ES-I3 (cell line): ENCODE data around the gene LRRFIP1.

Experiments used
- H3K36me3 ChIP-seq: 2 replicates; pipeline ENCODE4 v1.6.1; 2013; ENCODE audit warnings: mild to moderate bottlenecking, low read length, control low read depth, moderate library complexity; ENCODE audit not compliant: insufficient read depth
- H3K4me1 ChIP-seq: 2 replicates; pipeline ENCODE4 v1.6.1; 2013; ENCODE audit warnings: mild to moderate bottlenecking, control low read depth, low read length; ENCODE audit not compliant: insufficient read depth
- H3K9ac ChIP-seq: 2 replicates; pipeline ENCODE4 v1.6.1; 2013; ENCODE audit warnings: low read depth, mild to moderate bottlenecking, low read length, moderate library complexity
- H3K9me3 ChIP-seq: 2 replicates; pipeline ENCODE4 v1.6.1; 2013; ENCODE audit warnings: mild to moderate bottlenecking, low read length, moderate library complexity; ENCODE audit not compliant: control insufficient read depth, insufficient read depth

The LRRFIP1 gene

GRCh38 chr2:237708491-237708890 lies 81.1 kb downstream of the LRRFIP1 start:
- Histone ChIP-seq H3K9me3 (no peaks in the 10 kb centered on the region), H3K36me3 (peaks cover 6% of the 10 kb centered on the region; the same call in 1 of the 2 replicates), H3K4me1 (peaks cover 11% of the 10 kb centered on the region), H3K9ac (no peak overlapping the region)

- peaks cover 6% of the 10 kb centered on the region; the same call in 1 of the 2 replicates for H3K36me3 ChIP-seq
- no peaks in the 10 kb centered on the region for H3K9me3 ChIP-seq
- H3K9ac ChIP-seq, result no peak overlapping the region
- H3K4me1 ChIP-seq, result peaks cover 7% of the 10 kb centered on the region
Measured at GRCh38 chr2:237708961-237709360, 81.6 kb downstream of the LRRFIP1 start.

GRCh38 chr2:237711458-237712150 lies 84.2 kb downstream of the LRRFIP1 start:
- Histone ChIP-seq H3K36me3 (peaks cover 6% of the 10 kb centered on the region; the same call in 1 of the 2 replicates), H3K9me3 (no peaks in the 10 kb centered on the region), H3K4me1 (peaks cover 28% of the 10 kb centered on the region), H3K9ac (no peak overlapping the region)

DNA sequence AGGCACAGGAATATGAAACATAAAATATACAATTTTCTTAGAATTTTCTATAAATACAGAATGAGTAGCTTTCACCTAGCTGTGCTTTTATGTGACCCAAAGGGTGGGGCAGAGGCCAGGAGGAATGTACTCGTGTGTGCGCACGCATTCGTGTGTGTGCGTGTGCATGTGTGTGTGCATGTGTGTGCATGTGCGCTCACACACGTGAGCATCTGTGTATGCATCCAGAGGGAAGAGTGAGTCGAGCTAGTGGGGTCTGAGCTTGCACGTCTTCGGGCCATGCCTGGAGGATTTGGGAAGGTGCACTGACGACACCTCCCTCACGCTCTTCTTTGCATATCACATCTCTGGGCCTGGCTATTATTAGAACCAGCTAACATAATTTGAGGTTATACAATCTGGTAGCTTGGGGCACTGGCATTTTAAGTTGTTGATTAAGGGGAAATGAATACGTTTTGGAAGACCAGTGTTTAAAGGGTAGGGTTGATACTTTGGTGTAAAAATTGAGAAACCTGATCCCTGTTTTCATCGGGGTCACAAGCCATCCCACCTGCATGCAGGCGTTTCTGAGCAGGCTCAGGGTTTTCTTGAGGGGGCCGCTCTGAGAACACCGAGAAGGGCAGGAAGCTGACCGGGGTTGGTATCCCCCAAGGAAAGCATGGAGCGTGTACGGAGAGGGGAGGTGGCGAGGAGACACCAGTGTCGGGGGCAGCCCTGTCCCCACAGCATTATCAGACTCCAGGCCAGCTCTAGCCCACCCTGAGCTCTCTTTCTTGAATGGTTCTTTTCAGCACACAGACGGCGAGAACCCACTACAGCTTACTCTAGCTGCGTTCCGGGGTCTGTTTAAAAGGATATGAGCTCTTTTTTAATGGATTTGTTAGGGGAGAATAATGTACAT lies 85.3 kb downstream of the LRRFIP1 start:
- Histone ChIP-seq H3K9ac (no peak overlapping the region), H3K9me3 (no peaks in the 10 kb centered on the region), H3K36me3 (peaks cover 6% of the 10 kb centered on the region; the same call in 1 of the 2 replicates)

GRCh38 chr2:237714690-237715458 lies 87.5 kb downstream of the LRRFIP1 start:
- Histone ChIP-seq H3K9ac (no peak overlapping the region), H3K4me1 (peaks cover 34% of the 10 kb centered on the region), H3K9me3 (no peaks in the 10 kb centered on the region), H3K36me3 (peaks cover 6% of the 10 kb centered on the region; the same call in 1 of the 2 replicates)

More for the DNA sequence above, 85.3 kb downstream of the LRRFIP1 start:
- H3K4me1 ChIP-seq, result peaks cover 34% of the 10 kb centered on the region

- Histone ChIP-seq H3K4me1 (peaks cover 35% of the 10 kb centered on the region), H3K9ac (no peak overlapping the region), H3K9me3 (no peaks in the 10 kb centered on the region), H3K36me3 (peaks cover 6% of the 10 kb centered on the region; the same call in 1 of the 2 replicates)
Measured at GRCh38 chr2:237715459-237715947, 88.1 kb downstream of the LRRFIP1 start.

GRCh38 chr2:237716011-237716410 lies 88.6 kb downstream of the LRRFIP1 start:
- peaks cover 6% of the 10 kb centered on the region; the same call in 1 of the 2 replicates for H3K36me3 ChIP-seq
- no peaks in the 10 kb centered on the region for H3K9me3 ChIP-seq
- no peak overlapping the region for H3K9ac ChIP-seq
- H3K4me1 ChIP-seq, result peaks cover 40% of the 10 kb centered on the region

- Histone ChIP-seq H3K4me1 (peaks cover 38% of the 10 kb centered on the region), H3K9me3 (no peaks in the 10 kb centered on the region), H3K36me3 (peaks cover 1% of the 10 kb centered on the region; the same call in 1 of the 2 replicates), H3K9ac (no peak overlapping the region)
Measured at GRCh38 chr2:237717366-237718276, 90.2 kb downstream of the LRRFIP1 start.

GRCh38 chr2:237718277-237718634 lies 90.9 kb downstream of the LRRFIP1 start:
- H3K4me1 ChIP-seq, result peaks cover 35% of the 10 kb centered on the region
- H3K9ac ChIP-seq, result no peak overlapping the region
- no peaks in the 10 kb centered on the region for H3K9me3 ChIP-seq
- H3K36me3 ChIP-seq, result no peaks in the 10 kb centered on the region

GRCh38 chr2:237720444-237720843 lies 93.1 kb downstream of the LRRFIP1 start:
- no peak overlapping the region for H3K9ac ChIP-seq
- no peaks in the 10 kb centered on the region for H3K9me3 ChIP-seq
- peaks cover 29% of the 10 kb centered on the region for H3K4me1 ChIP-seq
- H3K36me3 ChIP-seq, result no peaks in the 10 kb centered on the region; the same call in 1 of the 2 replicates

- H3K36me3 ChIP-seq, result no peaks in the 10 kb centered on the region; the same call in 1 of the 2 replicates
- H3K4me1 ChIP-seq, result peaks cover 24% of the 10 kb centered on the region
- no peaks in the 10 kb centered on the region for H3K9me3 ChIP-seq
- H3K9ac ChIP-seq, result no peak overlapping the region
Measured at GRCh38 chr2:237720957-237721356, 93.6 kb downstream of the LRRFIP1 start.

- Histone ChIP-seq H3K9me3 (no peaks in the 10 kb centered on the region), H3K36me3 (no peaks in the 10 kb centered on the region; the same call in 1 of the 2 replicates), H3K4me1 (peaks cover 23% of the 10 kb centered on the region), H3K9ac (no peak overlapping the region)
Measured at GRCh38 chr2:237721458-237721857, 94.1 kb downstream of the LRRFIP1 start.

DNA sequence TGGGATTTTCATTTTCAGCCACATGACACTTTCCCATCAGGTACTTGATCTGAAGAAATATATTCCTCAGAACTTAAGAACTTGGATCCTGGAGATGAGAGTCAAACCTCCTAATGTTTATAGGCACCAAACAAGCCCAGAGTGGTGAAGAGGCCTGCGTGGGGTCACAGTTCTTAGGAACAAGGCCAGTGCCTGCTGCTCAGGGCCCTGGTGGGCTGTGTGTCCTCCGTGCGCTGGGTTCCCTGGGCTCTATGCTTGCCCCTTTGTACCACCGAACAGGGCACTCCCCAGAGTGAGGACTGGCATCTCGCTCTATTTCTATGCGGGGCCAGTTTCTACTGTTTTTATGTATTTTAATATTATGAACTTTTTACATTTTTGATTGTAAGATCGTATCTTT lies 95.2 kb downstream of the LRRFIP1 start:
- Histone ChIP-seq H3K36me3 (no peaks in the 10 kb centered on the region; the same call in 1 of the 2 replicates), H3K9me3 (no peaks in the 10 kb centered on the region), H3K9ac (no peak overlapping the region), H3K4me1 (peaks cover 17% of the 10 kb centered on the region)
